Mucosa of stomach (tissue), 1 donor: ENCODE results near the gene SH2D3C.

Source experiments
- H3K27me3 ChIP-seq: one replicate; pipeline ENCODE4 v1.7.0; 2013; ENCODE audit warnings: mild to moderate bottlenecking, low read length; ENCODE audit not compliant: control insufficient read depth, insufficient read depth
- H3K36me3 ChIP-seq: one replicate; pipeline ENCODE4 v1.7.0; 2013; ENCODE audit warnings: low read length; ENCODE audit not compliant: control insufficient read depth, insufficient read depth
- H3K4me1 ChIP-seq: one replicate; pipeline ENCODE4 v1.7.0; 2013; ENCODE audit warnings: mild to moderate bottlenecking, low read length; ENCODE audit not compliant: control insufficient read depth, insufficient read depth
- H3K4me3 ChIP-seq: one replicate; pipeline ENCODE4 v1.7.0; 2013; ENCODE audit warnings: low read length
- H3K9ac ChIP-seq: one replicate; pipeline ENCODE4 v1.7.0; 2013; ENCODE audit warnings: mild to moderate bottlenecking, low read length, moderate library complexity
- H3K9me3 ChIP-seq: one replicate; pipeline ENCODE4 v1.7.0; 2013; ENCODE audit warnings: mild to moderate bottlenecking, low read length, moderate library complexity; ENCODE audit not compliant: control insufficient read depth
- donor health status: Pancreatic carcinoma.

The SH2D3C gene

DNA sequence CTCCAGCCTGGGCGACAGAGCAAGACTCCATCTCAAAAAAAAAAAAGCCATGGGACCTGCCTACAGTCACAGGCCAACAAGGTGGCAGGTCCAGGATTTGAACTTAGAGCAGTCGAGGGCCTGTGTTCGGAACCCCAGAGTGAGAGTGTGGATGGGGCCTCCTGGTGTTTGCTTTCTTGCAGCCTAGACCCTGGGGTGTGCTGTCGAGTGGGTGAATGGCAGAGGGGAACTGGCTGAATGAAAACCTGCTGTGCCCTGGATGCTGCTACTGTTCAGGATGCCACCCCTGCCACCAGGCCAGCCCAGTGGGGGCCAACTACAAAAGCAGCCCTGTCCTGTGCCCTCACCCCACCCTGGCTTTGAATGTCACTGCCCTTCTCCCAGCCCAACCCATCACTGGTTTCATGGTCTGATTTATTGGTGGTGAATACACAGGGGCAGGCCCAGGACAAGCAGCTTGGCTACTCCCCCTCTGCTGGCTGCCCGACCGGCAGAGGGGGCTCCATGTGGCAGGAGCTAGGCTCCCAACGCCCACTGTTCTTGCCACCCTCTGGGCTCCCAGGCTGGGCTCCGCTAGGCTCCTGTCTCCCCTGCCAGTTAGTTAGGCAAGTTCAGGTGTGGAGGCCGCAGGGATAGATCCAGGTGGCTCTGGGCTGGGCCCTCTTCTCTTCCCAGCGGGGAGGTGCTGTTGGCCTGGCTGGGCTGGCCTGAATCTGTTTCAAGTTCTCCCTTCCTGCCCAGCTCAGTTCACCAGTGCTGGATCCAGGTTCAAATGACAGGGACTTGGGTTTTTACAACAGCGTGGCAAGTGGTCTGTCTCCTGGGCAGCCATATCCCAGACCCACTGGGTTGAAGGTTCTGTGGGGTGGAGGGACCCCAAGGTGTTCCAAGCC is 36.4 kb upstream of the SH2D3C start:
- Histone ChIP-seq H3K36me3 (peaks cover 5% of the 10 kb centered on the region), H3K9me3 (no peaks in the 10 kb centered on the region), H3K27me3 (no peaks in the 10 kb centered on the region), H3K4me3 (no peak overlapping the region), H3K9ac (no peak overlapping the region), H3K4me1 (peaks cover 3% of the 10 kb centered on the region)

DNA sequence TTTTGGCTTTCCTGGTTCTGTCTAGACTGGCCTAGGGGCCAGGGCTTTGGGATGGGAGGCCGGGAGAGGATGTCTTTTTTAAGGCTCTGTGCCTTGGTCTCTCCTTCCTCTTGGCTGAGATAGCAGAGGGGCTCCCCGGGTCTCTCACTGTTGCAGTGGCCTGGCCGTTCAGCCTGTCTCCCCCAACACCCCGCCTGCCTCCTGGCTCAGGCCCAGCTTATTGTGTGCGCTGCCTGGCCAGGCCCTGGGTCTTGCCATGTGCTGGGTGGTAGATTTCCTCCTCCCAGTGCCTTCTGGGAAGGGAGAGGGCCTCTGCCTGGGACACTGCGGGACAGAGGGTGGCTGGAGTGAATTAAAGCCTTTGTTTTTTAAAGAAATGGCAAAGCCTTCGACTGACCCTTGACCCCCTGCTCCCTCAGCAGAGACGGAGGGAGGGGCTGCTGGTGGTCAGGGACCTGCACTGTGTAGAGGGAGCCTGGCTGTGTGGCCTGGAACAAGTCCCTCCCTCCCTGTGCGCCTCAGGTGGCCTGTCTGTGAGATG is 35.3 kb upstream of the SH2D3C start:
- H3K4me3 ChIP-seq, result no peak overlapping the region
- peaks cover 5% of the 10 kb centered on the region for H3K36me3 ChIP-seq
- H3K9me3 ChIP-seq, result no peaks in the 10 kb centered on the region
- no peaks in the 10 kb centered on the region for H3K27me3 ChIP-seq
- peaks cover 12% of the 10 kb centered on the region for H3K4me1 ChIP-seq
- no peak overlapping the region for H3K9ac ChIP-seq

DNA sequence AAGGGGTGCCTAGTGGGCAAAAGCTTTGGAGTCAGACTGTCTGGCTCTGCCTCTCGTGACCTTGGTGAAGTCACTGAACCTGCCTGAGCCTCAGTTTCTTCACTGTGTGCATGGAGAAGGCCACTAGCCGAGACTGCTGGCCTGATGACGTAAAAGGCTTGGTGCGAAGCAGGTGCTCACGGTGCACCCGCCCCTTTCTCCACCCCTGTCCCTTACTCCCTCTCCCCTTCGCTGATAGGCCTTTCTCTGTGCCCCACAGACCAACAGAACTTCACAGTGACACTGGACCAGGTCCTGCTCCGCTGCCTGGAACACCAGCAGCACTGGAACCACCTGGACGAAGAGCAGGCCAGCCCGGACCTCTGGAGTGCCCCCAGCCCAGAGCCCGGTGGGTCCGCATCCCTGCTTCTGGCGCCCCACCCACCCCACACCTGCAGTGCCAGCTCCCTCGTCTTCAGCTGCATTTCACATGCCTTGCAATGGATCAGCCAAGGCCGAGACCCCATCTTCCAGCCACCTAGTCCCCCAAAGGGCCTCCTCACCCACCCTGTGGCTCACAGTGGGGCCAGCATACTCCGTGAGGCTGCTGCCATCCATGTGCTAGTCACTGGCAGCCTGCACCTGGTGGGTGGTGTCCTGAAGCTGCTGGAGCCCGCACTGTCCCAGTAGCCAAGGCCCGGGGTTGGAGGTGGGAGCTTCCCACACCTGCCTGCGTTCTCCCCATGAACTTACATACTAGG is 34.6 kb upstream of the SH2D3C start:
- no peaks in the 10 kb centered on the region for H3K27me3 ChIP-seq
- no peak overlapping the region for H3K9ac ChIP-seq
- peaks cover 14% of the 10 kb centered on the region for H3K4me1 ChIP-seq
- H3K4me3 ChIP-seq, result no peak overlapping the region
- H3K9me3 ChIP-seq, result no peaks in the 10 kb centered on the region
- peaks cover 5% of the 10 kb centered on the region for H3K36me3 ChIP-seq

- H3K36me3 ChIP-seq, result peaks cover 5% of the 10 kb centered on the region
- peaks cover 14% of the 10 kb centered on the region for H3K4me1 ChIP-seq
- H3K4me3 ChIP-seq, result no peak overlapping the region
- no peaks in the 10 kb centered on the region for H3K27me3 ChIP-seq
- no peaks in the 10 kb centered on the region for H3K9me3 ChIP-seq
- no peak overlapping the region for H3K9ac ChIP-seq
Measured at GRCh38 chr9:127812011-127812410, 33.5 kb upstream of the SH2D3C start.

- Histone ChIP-seq H3K9me3 (no peaks in the 10 kb centered on the region), H3K4me3 (no peak overlapping the region), H3K27me3 (no peaks in the 10 kb centered on the region), H3K9ac (no peak overlapping the region), H3K4me1 (peaks cover 14% of the 10 kb centered on the region), H3K36me3 (peaks cover 5% of the 10 kb centered on the region)
Measured at GRCh38 chr9:127810378-127811187, 32.1 kb upstream of the SH2D3C start.

GRCh38 chr9:127809540-127810377 is 31.3 kb upstream of the SH2D3C start:
- no peaks in the 10 kb centered on the region for H3K27me3 ChIP-seq
- H3K9me3 ChIP-seq, result no peaks in the 10 kb centered on the region
- H3K36me3 ChIP-seq, result peaks cover 5% of the 10 kb centered on the region
- H3K4me3 ChIP-seq, result no peak overlapping the region
- peak overlapping the region; percentile 39 for H3K9ac ChIP-seq
- peaks cover 14% of the 10 kb centered on the region for H3K4me1 ChIP-seq

- Histone ChIP-seq H3K9ac (peak overlapping the region; percentile 39), H3K27me3 (no peaks in the 10 kb centered on the region), H3K4me1 (peaks cover 20% of the 10 kb centered on the region), H3K4me3 (no peak overlapping the region), H3K9me3 (no peaks in the 10 kb centered on the region), H3K36me3 (peaks cover 5% of the 10 kb centered on the region)
Measured at GRCh38 chr9:127809002-127809539, 30.6 kb upstream of the SH2D3C start.

DNA sequence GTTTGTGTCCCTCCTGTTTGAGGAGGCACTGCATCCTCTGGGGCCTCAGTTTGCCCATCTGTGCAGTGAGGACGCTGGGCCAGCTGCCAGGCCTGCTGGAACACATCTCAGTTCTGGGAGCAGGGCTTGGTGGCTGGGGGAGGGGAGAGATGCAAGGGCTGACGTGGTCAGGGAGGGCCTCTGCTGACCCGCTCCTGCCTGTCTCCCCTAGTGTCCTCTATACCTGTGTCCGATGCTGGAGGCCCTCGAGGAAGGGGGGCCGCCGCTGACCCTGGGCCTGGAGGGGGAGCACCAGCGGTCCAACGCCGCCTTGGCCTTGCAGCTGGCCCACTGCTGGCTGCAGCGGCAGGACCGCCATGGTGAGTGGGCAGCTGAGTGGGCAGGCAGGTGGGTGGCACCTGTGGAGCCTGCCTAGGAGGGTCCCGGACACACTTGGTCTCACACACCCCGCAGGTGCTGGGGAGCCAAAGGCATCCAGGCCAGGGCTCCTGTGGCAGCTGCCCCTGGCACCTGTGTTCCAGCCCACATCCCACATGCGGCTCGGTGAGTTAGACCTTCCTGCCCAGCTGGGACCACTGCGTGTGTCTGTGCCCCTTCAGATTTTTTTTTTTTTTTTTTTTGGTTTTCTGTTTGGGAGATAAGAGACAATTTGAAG is 30.0 kb upstream of the SH2D3C start:
- Histone ChIP-seq H3K9ac (no peak overlapping the region), H3K9me3 (no peaks in the 10 kb centered on the region), H3K4me1 (peaks cover 26% of the 10 kb centered on the region), H3K4me3 (no peak overlapping the region), H3K36me3 (no peaks in the 10 kb centered on the region), H3K27me3 (no peaks in the 10 kb centered on the region)

DNA sequence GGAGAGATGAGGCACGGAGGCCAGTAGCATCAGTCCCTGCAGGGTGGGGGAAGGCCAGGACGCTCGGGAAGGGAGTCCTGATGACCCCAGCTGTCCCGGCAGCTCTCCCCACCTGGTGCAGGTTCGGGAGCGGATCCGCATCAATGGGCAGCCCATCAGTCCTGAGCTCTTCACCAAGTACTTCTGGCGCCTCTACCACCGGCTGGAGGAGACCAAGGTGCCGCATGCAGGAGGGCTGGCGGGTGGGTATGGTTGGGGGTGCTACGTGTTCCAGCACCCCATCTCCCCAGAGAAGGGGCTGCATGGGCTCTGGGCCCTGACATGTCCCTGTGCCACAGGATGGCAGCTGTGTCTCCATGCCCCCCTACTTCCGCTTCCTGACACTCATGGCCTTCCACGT is 28.4 kb upstream of the SH2D3C start:
- H3K36me3 ChIP-seq, result no peaks in the 10 kb centered on the region
- no peaks in the 10 kb centered on the region for H3K9me3 ChIP-seq
- H3K4me3 ChIP-seq, result no peak overlapping the region
- H3K27me3 ChIP-seq, result no peaks in the 10 kb centered on the region
- peaks cover 34% of the 10 kb centered on the region for H3K4me1 ChIP-seq
- no peak overlapping the region for H3K9ac ChIP-seq

GRCh38 chr9:127805620-127806019 is 27.2 kb upstream of the SH2D3C start:
- H3K9me3 ChIP-seq, result no peaks in the 10 kb centered on the region
- no peak overlapping the region for H3K4me3 ChIP-seq
- peaks cover 35% of the 10 kb centered on the region for H3K4me1 ChIP-seq
- no peaks in the 10 kb centered on the region for H3K36me3 ChIP-seq
- no peaks in the 10 kb centered on the region for H3K27me3 ChIP-seq
- H3K9ac ChIP-seq, result no peak overlapping the region
